ENCODE results near the gene CYP17A1. TPM values are rescaled to one million over a fixed set of nuclear protein-coding genes. Genes with fewer than 3 reads are reported as not detected.
"Not testable (repeated sequence)": the region's sequence is repeated elsewhere in the genome, so short reads cannot be mapped to it uniquely, and the experiment has no call there.

The CYP17A1 gene
- polyA plus RNA-seq, 1 of the 3 experiments (the other 2 are of a cell fraction) = not detected

DNA sequence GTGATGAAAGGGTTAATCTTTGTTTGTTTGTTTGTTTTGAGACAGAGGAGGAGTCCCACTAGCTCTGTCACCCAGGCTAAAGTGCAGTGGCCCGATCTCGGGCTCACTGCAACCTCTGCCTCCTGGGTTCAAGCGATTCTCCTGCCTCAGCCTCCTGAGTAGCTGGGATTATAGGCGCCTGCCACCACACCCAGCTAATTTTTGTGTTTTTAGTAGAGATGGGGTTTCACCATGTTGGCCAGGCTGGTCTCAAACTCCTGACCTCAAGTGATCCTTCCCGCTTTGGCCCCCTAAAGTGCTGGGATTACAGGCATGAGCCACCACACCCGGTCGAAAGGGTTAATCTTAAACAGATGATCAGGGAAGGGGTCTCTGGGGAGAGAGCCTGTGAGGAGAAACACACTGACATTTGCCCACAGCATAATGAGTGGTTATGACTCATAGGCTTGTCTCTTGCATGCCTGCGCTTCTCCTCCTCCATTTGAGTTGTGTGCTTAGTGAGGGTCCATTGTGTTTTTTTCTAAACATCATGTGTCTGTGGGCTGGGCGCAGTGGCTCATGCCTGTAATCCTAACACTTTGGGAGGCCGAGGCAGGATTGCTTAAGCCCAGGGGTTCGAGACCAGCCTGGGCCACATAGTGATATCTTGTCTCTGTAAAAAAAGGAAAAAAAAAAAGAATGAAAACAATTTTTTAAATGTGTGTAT is 18.7 kb upstream of the CYP17A1 start:
- Histone ChIP-seq H3K27ac (ENCODE audit: low read depth in 2 of 2, low read length in 1 of 2) (peak overlapping the region; percentile 8 to 78; a peak in 3 of 4 replicates), H3K4me1 (ENCODE audit: control insufficient read depth in 1 of 2, insufficient read depth in 2 of 2, low read depth in 1 of 2, low read length in 1 of 2) (peaks cover 2 to 18% of the 10 kb centered on the region in 2 experiments; a peak in 2 of 4 replicates), H3K9ac (peak overlapping the region; percentile 7; the same call in 1 of the 2 replicates), H2AFZ (ENCODE audit: low read depth) (peak overlapping the region; percentile 53; the same call in 1 of the 2 replicates), H3F3A (replicated peaks; ENCODE audit: insufficient read depth) (peaks cover 13% of the 10 kb centered on the region), H3K79me2 (ENCODE audit: insufficient read depth) (peaks cover 31% of the 10 kb centered on the region), H3K4me2 (peak overlapping the region; percentile 56), H3K4me3 (ENCODE audit: low read depth in 2 of 2, low read length in 1 of 2) (peak overlapping the region in 1 of 2 experiments; percentile 14; a peak in 1 of 4 replicates)
- POLR2A ChIA-PET; H3K9me2 ChIP-seq; H3K9me3 ChIP-seq; H4K20me1 ChIP-seq (ENCODE audit: insufficient read depth); DNase-seq; H3K36me3 ChIP-seq (replicated peaks in 1 of 2; ENCODE audit: control insufficient read depth in 1 of 2, insufficient read depth in 2 of 2, low read length in 1 of 2); H3K27me3 ChIP-seq (ENCODE audit: insufficient read depth): not testable (repeated sequence)
- TF ChIP-seq FOSL2 (IDR thresholded peaks at IDR 0.05; ENCODE audit: borderline replicate concordance, low read depth) (peak; percentile 91), YY1 (IDR thresholded peaks at IDR 0.05; ENCODE audit: low read depth) (peak; percentile 60; the same call in 1 of the 2 replicates), TCF12 (IDR thresholded peaks at IDR 0.05) (peak; percentile 81), JUND (IDR thresholded peaks at IDR 0.05) (peak; percentile 83)
- TF ChIP-seq, protein P1, sequence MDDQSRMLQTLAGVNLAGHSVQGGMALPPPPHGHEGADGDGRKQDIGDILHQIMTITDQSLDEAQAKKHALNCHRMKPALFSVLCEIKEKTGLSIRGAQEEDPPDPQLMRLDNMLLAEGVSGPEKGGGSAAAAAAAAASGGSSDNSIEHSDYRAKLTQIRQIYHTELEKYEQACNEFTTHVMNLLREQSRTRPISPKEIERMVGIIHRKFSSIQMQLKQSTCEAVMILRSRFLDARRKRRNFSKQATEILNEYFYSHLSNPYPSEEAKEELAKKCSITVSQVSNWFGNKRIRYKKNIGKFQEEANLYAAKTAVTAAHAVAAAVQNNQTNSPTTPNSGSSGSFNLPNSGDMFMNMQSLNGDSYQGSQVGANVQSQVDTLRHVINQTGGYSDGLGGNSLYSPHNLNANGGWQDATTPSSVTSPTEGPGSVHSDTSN (IDR thresholded peaks at IDR 0.05) = peak; percentile 61
- TF ChIP-seq, protein P2, sequence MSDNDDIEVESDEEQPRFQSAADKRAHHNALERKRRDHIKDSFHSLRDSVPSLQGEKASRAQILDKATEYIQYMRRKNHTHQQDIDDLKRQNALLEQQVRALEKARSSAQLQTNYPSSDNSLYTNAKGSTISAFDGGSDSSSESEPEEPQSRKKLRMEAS (IDR thresholded peaks at IDR 0.05; ENCODE audit: low read depth) = peak; percentile 65; the same call in 1 of the 2 replicates
- CTCF ChIA-PET = interaction anchor here (1.3 to 1.6 kb wide), 2 partner anchors 45 to 62 kb away, joined by 3 to 8 read pairs; partner anchors contain the start of gene CNNM2
- 44% methylated on average over 11 of the region's 11 CpGs for WGBS (ENCODE audit: low lambda C conversion rate)

DNA sequence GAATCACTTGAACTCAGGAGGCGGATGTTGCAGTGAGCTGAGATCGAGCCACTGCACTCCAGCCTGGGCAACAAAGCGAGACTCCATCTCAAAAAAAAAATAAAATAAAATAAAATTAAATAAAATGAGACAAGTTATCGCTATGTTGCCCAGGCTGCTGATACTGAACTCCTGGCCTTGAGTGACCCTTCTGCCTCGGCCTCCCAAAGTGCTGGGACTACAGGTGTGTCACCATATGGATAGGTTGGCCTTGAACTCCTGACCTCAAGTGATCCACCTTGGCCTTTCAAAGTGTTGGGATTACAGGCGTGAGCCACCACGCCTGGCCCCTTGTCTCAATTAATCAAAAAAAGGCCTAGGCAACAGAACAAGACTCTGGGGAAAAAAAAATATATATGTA is 16.0 kb upstream of the CYP17A1 start:
- Histone ChIP-seq H3K79me2 (ENCODE audit: insufficient read depth) (peaks cover 29% of the 10 kb centered on the region), H3F3A (replicated peaks; ENCODE audit: insufficient read depth) (peaks cover 13% of the 10 kb centered on the region), H3K4me1 (ENCODE audit: control insufficient read depth in 1 of 2, insufficient read depth in 2 of 2, low read depth in 1 of 2, low read length in 1 of 2) (peaks cover 2 to 18% of the 10 kb centered on the region in 2 experiments; a peak in 2 of 4 replicates)
- DNase-seq; H3K4me3 ChIP-seq (ENCODE audit: low read depth in 2 of 2, low read length in 1 of 2); H4K20me1 ChIP-seq (ENCODE audit: insufficient read depth); H3K9ac ChIP-seq; H3K9me2 ChIP-seq; H3K4me2 ChIP-seq; H3K27ac ChIP-seq (ENCODE audit: low read depth in 2 of 2, low read length in 1 of 2); H2AFZ ChIP-seq (ENCODE audit: low read depth); POLR2A ChIA-PET; H3K27me3 ChIP-seq (ENCODE audit: insufficient read depth); H3K36me3 ChIP-seq (replicated peaks in 1 of 2; ENCODE audit: control insufficient read depth in 1 of 2, insufficient read depth in 2 of 2, low read length in 1 of 2); H3K9me3 ChIP-seq: not testable (repeated sequence)
- CTCF ChIA-PET = interaction anchor here (1.2 kb wide), 1 partner anchor 49 kb away, joined by 4 read pairs; no protein-coding TSS in a partner anchor
- 92% methylated on average over 7 of the region's 7 CpGs for WGBS (ENCODE audit: low lambda C conversion rate)

DNA sequence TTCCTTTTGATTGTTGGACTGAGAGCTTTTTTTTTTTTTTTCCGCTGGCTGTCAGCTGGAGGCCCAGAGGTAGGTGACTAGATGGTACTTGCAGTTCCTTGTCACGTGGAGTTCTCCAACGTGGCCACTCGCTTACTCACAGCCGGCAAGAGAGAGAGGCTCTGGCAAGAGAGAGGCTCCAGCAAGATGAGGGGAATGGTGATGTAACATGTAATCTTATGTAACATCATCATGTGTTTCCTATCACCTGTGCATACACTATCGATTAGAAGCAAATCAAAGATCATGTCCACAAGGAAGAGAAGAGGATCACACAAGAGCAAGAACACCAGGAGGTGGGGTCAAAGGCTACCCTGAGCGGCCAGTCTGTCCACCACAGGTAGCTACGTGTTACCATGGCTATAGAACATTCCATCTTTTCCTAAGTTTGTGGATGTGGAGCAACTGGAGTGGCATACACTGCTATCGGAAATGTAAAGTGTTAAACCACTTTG is 12.9 kb upstream of the CYP17A1 start:
- WGBS (ENCODE audit: low lambda C conversion rate) = 73% methylated on average over 8 of the region's 9 CpGs
- Histone ChIP-seq H3K4me1 (ENCODE audit: control insufficient read depth in 1 of 2, insufficient read depth in 2 of 2, low read depth in 1 of 2, low read length in 1 of 2) (peaks cover under 1 to 2% of the 10 kb centered on the region in 2 experiments; a peak in 2 of 4 replicates), H3K4me2 (no peak overlapping the region), H3K9me3 (no peaks in the 10 kb centered on the region), H3K27me3 (ENCODE audit: insufficient read depth) (no peaks in the 10 kb centered on the region), H2AFZ (ENCODE audit: low read depth) (no peak overlapping the region), H3K36me3 (replicated peaks in 1 of 2; ENCODE audit: control insufficient read depth in 1 of 2, insufficient read depth in 2 of 2, low read length in 1 of 2) (no peaks in the 10 kb centered on the region), H3K9me2 (no peaks in the 10 kb centered on the region), H3K27ac (ENCODE audit: low read depth in 2 of 2, low read length in 1 of 2) (no peak overlapping the region), H3K9ac (no peak overlapping the region), H3F3A (replicated peaks; ENCODE audit: insufficient read depth) (peaks cover 4% of the 10 kb centered on the region), H3K4me3 (ENCODE audit: low read depth in 2 of 2, low read length in 1 of 2) (no peak overlapping the region), H4K20me1 (ENCODE audit: insufficient read depth) (no peaks in the 10 kb centered on the region), H3K79me2 (ENCODE audit: insufficient read depth) (peaks cover 2% of the 10 kb centered on the region; the same call in 1 of the 2 replicates)
- CTCF ChIA-PET = no interaction called here
- no peak for DNase-seq
- POLR2A ChIA-PET = no interaction called here
- TF ChIP-seq FOXM1 (IDR thresholded peaks at IDR 0.05; ENCODE audit: low read depth) (no peak), EP300 (IDR thresholded peaks at IDR 0.05; ENCODE audit: borderline replicate concordance in 1 of 2, low read depth in 1 of 2, low read length in 1 of 2) (no peak), TEAD4 (IDR thresholded peaks at IDR 0.05; ENCODE audit: borderline replicate concordance, insufficient read depth) (no peak), RXRA (IDR thresholded peaks at IDR 0.05; ENCODE audit: borderline replicate concordance, low read depth) (no peak), GABPA (IDR thresholded peaks at IDR 0.05; ENCODE audit: low read depth) (no peak), YY1 (IDR thresholded peaks at IDR 0.05; ENCODE audit: low read depth) (no peak), RAD21 (IDR thresholded peaks at IDR 0.05; ENCODE audit: low read length) (no peak), TCF12 (IDR thresholded peaks at IDR 0.05) (no peak), CHD2 (IDR thresholded peaks at IDR 0.05; ENCODE audit: low read length, partially characterized antibody) (no peak), ELF1 (IDR thresholded peaks at IDR 0.05) (no peak)
- TF ChIP-seq, protein P3, sequence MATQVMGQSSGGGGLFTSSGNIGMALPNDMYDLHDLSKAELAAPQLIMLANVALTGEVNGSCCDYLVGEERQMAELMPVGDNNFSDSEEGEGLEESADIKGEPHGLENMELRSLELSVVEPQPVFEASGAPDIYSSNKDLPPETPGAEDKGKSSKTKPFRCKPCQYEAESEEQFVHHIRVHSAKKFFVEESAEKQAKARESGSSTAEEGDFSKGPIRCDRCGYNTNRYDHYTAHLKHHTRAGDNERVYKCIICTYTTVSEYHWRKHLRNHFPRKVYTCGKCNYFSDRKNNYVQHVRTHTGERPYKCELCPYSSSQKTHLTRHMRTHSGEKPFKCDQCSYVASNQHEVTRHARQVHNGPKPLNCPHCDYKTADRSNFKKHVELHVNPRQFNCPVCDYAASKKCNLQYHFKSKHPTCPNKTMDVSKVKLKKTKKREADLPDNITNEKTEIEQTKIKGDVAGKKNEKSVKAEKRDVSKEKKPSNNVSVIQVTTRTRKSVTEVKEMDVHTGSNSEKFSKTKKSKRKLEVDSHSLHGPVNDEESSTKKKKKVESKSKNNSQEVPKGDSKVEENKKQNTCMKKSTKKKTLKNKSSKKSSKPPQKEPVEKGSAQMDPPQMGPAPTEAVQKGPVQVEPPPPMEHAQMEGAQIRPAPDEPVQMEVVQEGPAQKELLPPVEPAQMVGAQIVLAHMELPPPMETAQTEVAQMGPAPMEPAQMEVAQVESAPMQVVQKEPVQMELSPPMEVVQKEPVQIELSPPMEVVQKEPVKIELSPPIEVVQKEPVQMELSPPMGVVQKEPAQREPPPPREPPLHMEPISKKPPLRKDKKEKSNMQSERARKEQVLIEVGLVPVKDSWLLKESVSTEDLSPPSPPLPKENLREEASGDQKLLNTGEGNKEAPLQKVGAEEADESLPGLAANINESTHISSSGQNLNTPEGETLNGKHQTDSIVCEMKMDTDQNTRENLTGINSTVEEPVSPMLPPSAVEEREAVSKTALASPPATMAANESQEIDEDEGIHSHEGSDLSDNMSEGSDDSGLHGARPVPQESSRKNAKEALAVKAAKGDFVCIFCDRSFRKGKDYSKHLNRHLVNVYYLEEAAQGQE (IDR thresholded peaks at IDR 0.05; ENCODE audit: low read depth, low read length) = no peak
- TF ChIP-seq, protein P2 (IDR thresholded peaks at IDR 0.05; ENCODE audit: low read depth) = no peak

Data from SK-N-SH (cell line).